Retinal pigment epithelial cell (primary cell): ENCODE results near the gene MTLN.
"Not testable (repeated sequence)": the region's sequence is repeated elsewhere in the genome, so short reads cannot be mapped to it uniquely, and the experiment has no call there.

Experiments
- DNase-seq: peaks from one replicate; pipeline ENCODE4 v3.0.0-alpha.2; 2010; ENCODE audit warnings: low read depth
- H3K4me3 ChIP-seq: 2 replicates; pipeline ENCODE4 v1.5.1; 2011; ENCODE audit warnings: mild to moderate bottlenecking, low read length, control low read depth, moderate library complexity
- CTCF ChIP-seq: conservative IDR thresholded peaks from 2 replicates; pipeline ENCODE4 v1.5.1; 2011; ENCODE audit warnings: low read depth, low read length, control low read depth, inconsistent platforms

MTLN gene

GRCh38 chr2:110204408-110205385 is 7.7 kb downstream of the MTLN start, which contains the start of gene NPHP1:
Gene NPHP1 (minus strand): TSS chr2:110205013. CDS start chr2:110204968, 45 bp downstream.
- TF ChIP-seq CTCF: no peak
- peak within 1 kb of the TSS; percentile 89 for H3K4me3 ChIP-seq
- DNase-seq: peak; percentile 30

- DNase-seq: no peak
- H3K4me3 ChIP-seq: no peak overlapping the region
- TF ChIP-seq CTCF: no peak
Measured at GRCh38 chr2:110198016-110198415, 14.3 kb downstream of the MTLN start.

GRCh38 chr2:110197452-110197851 is 14.9 kb downstream of the MTLN start:
- no peak for DNase-seq
- no peak for TF ChIP-seq CTCF
- H3K4me3 ChIP-seq: no peak overlapping the region

- not testable (repeated sequence) for H3K4me3 ChIP-seq, DNase-seq
Measured at GRCh38 chr2:110190169-110190568, 22.2 kb downstream of the MTLN start.

- TF ChIP-seq CTCF: no peak
- H3K4me3 ChIP-seq: no peak overlapping the region
- DNase-seq: no peak
Measured at GRCh38 chr2:110182449-110182848, 29.9 kb downstream of the MTLN start.

- H3K4me3 ChIP-seq: no peak overlapping the region
- DNase-seq: no peak
- no peak for TF ChIP-seq CTCF
Measured at GRCh38 chr2:110180036-110180435, 32.3 kb downstream of the MTLN start.

- H3K4me3 ChIP-seq: no peak overlapping the region
- no peak for DNase-seq
- no peak for TF ChIP-seq CTCF
Measured at GRCh38 chr2:110173523-110173922, 38.8 kb downstream of the MTLN start.
